ENCODE data around the gene IFT20.
"Not testable (repeated sequence)": the region's sequence is repeated elsewhere in the genome, so short reads cannot be mapped to it uniquely, and the experiment has no call there.

The IFT20 gene

GRCh38 chr17:28320215-28321061 lies 14.8 kb downstream of the IFT20 start:
- peaks cover 12% of the 10 kb centered on the region; the same call in 1 of the 2 replicates for H3K4me1 ChIP-seq (ENCODE audit: insufficient read depth, low read length)
- no peaks in the 10 kb centered on the region for H3K36me3 ChIP-seq (ENCODE audit: insufficient read depth, low read length)
- peak overlapping the region; percentile 73 for H3K9ac ChIP-seq (ENCODE audit: low read depth, low read length)
- H3K9me3 ChIP-seq (ENCODE audit: control insufficient read depth, insufficient read depth, low read length): no peaks in the 10 kb centered on the region

GRCh38 chr17:28319598-28319935 lies 15.7 kb downstream of the IFT20 start:
- Histone ChIP-seq H3K36me3 (ENCODE audit: insufficient read depth, low read length) (no peaks in the 10 kb centered on the region), H3K4me1 (ENCODE audit: insufficient read depth, low read length) (peaks cover 12% of the 10 kb centered on the region; the same call in 1 of the 2 replicates), H3K9me3 (ENCODE audit: control insufficient read depth, insufficient read depth, low read length) (no peaks in the 10 kb centered on the region), H3K9ac (ENCODE audit: low read depth, low read length) (peak overlapping the region; percentile 73)

- no peaks in the 10 kb centered on the region for H3K9me3 ChIP-seq (ENCODE audit: control insufficient read depth, insufficient read depth, low read length)
- H3K36me3 ChIP-seq (ENCODE audit: insufficient read depth, low read length): no peaks in the 10 kb centered on the region
- H3K9ac ChIP-seq (ENCODE audit: low read depth, low read length): peak within 1 kb of the TSS; percentile 73
- H3K4me1 ChIP-seq (ENCODE audit: insufficient read depth, low read length): peaks cover 12% of the 10 kb centered on the region; the same call in 1 of the 2 replicates
Measured at GRCh38 chr17:28318759-28319597, 16.3 kb downstream of the IFT20 start, which contains the start of gene TMEM97. Gene TMEM97, plus strand, starts transcription at chr17:28319200. Its CDS starts 40 bp downstream, at chr17:28319240.

GRCh38 chr17:28317966-28318758 lies 17.1 kb downstream of the IFT20 start:
- peak overlapping the region; percentile 73 for H3K9ac ChIP-seq (ENCODE audit: low read depth, low read length)
- H3K4me1 ChIP-seq (ENCODE audit: insufficient read depth, low read length): peaks cover 12% of the 10 kb centered on the region; the same call in 1 of the 2 replicates
- H3K36me3 ChIP-seq (ENCODE audit: insufficient read depth, low read length): no peaks in the 10 kb centered on the region
- H3K9me3 ChIP-seq (ENCODE audit: control insufficient read depth, insufficient read depth, low read length): no peaks in the 10 kb centered on the region

- Histone ChIP-seq H3K9me3 (ENCODE audit: control insufficient read depth, insufficient read depth, low read length) (no peaks in the 10 kb centered on the region), H3K9ac (ENCODE audit: low read depth, low read length) (peak overlapping the region; percentile 73), H3K36me3 (ENCODE audit: insufficient read depth, low read length) (no peaks in the 10 kb centered on the region), H3K4me1 (ENCODE audit: insufficient read depth, low read length) (peaks cover 10% of the 10 kb centered on the region; the same call in 1 of the 2 replicates)
Measured at GRCh38 chr17:28317099-28317965, 17.9 kb downstream of the IFT20 start.

- no peak overlapping the region for H3K9ac ChIP-seq (ENCODE audit: low read depth, low read length)
- H3K4me1 ChIP-seq (ENCODE audit: insufficient read depth, low read length): peaks cover 10% of the 10 kb centered on the region; the same call in 1 of the 2 replicates
- H3K9me3 ChIP-seq (ENCODE audit: control insufficient read depth, insufficient read depth, low read length): no peaks in the 10 kb centered on the region
- H3K36me3 ChIP-seq (ENCODE audit: insufficient read depth, low read length): no peaks in the 10 kb centered on the region
Measured at GRCh38 chr17:28315846-28316705, 19.2 kb downstream of the IFT20 start.

- no peak overlapping the region for H3K9ac ChIP-seq (ENCODE audit: low read depth, low read length)
- no peaks in the 10 kb centered on the region for H3K9me3 ChIP-seq (ENCODE audit: control insufficient read depth, insufficient read depth, low read length)
- no peaks in the 10 kb centered on the region for H3K36me3 ChIP-seq (ENCODE audit: insufficient read depth, low read length)
- H3K4me1 ChIP-seq (ENCODE audit: insufficient read depth, low read length): peaks cover 10% of the 10 kb centered on the region; the same call in 1 of the 2 replicates
Measured at GRCh38 chr17:28313841-28314240, 21.4 kb downstream of the IFT20 start.

- Histone ChIP-seq H3K9me3 (ENCODE audit: control insufficient read depth, insufficient read depth, low read length) (no peaks in the 10 kb centered on the region), H3K4me1 (ENCODE audit: insufficient read depth, low read length) (no peaks in the 10 kb centered on the region), H3K36me3 (ENCODE audit: insufficient read depth, low read length) (no peaks in the 10 kb centered on the region), H3K9ac (ENCODE audit: low read depth, low read length) (no peak overlapping the region; the same call in 1 of the 2 replicates)
Measured at GRCh38 chr17:28306954-28307401, 28.3 kb downstream of the IFT20 start.

GRCh38 chr17:28298449-28298848 lies 36.8 kb downstream of the IFT20 start:
- Histone ChIP-seq H3K9me3 (ENCODE audit: control insufficient read depth, insufficient read depth, low read length) (no peaks in the 10 kb centered on the region), H3K4me1 (ENCODE audit: insufficient read depth, low read length) (no peaks in the 10 kb centered on the region)

GRCh38 chr17:28295677-28296578 lies 39.3 kb downstream of the IFT20 start:
- Histone ChIP-seq H3K4me1 (ENCODE audit: insufficient read depth, low read length) (no peaks in the 10 kb centered on the region), H3K9ac (ENCODE audit: low read depth, low read length) (no peak overlapping the region), H3K9me3 (ENCODE audit: control insufficient read depth, insufficient read depth, low read length) (no peaks in the 10 kb centered on the region), H3K36me3 (ENCODE audit: insufficient read depth, low read length) (no peaks in the 10 kb centered on the region)

More at GRCh38 chr17:28298449-28298848, 36.8 kb downstream of the IFT20 start:
- Histone ChIP-seq H3K9ac (ENCODE audit: low read depth, low read length) (no peak overlapping the region), H3K36me3 (ENCODE audit: insufficient read depth, low read length) (no peaks in the 10 kb centered on the region)

- no peaks in the 10 kb centered on the region for H3K4me1 ChIP-seq (ENCODE audit: insufficient read depth, low read length)
Measured at GRCh38 chr17:28293994-28294393, 41.3 kb downstream of the IFT20 start.

GRCh38 chr17:28292878-28293277 lies 42.4 kb downstream of the IFT20 start:
- not testable (repeated sequence) for H3K36me3 ChIP-seq (ENCODE audit: insufficient read depth, low read length); H3K4me1 ChIP-seq (ENCODE audit: insufficient read depth, low read length); H3K9ac ChIP-seq (ENCODE audit: low read depth, low read length); H3K9me3 ChIP-seq (ENCODE audit: control insufficient read depth, insufficient read depth, low read length)

More at GRCh38 chr17:28293994-28294393, 41.3 kb downstream of the IFT20 start:
- no peak overlapping the region for H3K9ac ChIP-seq (ENCODE audit: low read depth, low read length)
- no peaks in the 10 kb centered on the region for H3K9me3 ChIP-seq (ENCODE audit: control insufficient read depth, insufficient read depth, low read length)
- H3K36me3 ChIP-seq (ENCODE audit: insufficient read depth, low read length): no peaks in the 10 kb centered on the region

All from ES-I3 (cell line).